Glomerular visceral epithelial cell (primary cell): Measurements from ENCODE around the gene SNX5.
A peak's percentile ranks its signal among the peaks of the same experiment; 100 is the strongest.

Experiments
- DNase-seq: peaks from one replicate; pipeline ENCODE4 v3.0.0-alpha.2; 2016; ENCODE audit errors: extremely low spot score

Gene SNX5

DNA sequence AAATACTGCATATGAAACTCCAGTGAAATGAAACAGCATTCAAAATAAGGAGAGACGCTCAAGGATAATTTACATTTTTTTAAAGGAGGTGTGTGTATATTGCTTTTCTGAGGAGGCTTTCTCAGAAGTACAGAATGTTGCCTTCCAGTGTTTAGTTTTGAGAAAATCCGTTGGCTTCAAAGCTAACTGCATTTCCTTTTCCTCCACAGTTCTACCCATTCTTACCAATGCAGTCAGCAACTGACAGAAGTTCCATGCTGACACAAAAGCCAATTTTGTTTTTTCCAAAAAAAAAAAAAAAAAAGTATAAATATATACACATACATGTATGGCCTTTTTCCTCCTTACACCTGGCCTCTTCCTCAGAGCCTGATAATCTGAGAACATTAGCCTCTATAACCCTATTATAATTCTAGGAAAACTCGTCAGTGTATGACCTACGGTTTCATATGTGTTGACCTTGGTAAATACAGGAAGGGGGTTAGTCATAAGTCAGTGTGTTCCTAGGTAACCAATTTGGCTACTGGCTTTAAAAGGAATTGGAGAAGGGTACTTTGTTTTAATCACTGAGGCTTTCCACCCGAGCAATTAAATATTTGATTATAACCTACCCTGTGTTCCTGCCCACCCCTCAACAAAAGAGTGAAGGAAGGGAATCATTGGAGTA is 24.4 kb upstream of the SNX5 start:
- no peak for DNase-seq

DNA sequence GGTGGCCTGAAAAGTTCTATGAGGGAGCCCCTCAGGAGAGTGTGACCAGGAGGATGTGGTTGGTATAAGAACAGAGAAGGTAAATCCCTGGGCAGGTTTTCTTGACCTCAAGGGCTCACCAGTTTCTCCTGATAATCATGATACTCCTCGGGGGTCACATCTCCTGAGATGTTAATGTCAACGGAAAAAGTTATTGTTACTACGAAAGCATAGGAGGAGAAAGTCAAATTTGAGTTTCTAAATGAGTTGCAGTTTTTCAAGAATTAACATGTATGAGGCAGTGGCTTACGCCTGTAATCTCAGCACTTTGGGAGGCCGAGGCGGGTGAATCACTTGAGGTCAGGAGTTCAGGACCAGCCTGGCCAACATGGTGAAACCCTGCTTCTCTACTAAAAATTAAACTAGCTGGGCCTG is 23.6 kb upstream of the SNX5 start:
- DNase-seq: no peak

DNA sequence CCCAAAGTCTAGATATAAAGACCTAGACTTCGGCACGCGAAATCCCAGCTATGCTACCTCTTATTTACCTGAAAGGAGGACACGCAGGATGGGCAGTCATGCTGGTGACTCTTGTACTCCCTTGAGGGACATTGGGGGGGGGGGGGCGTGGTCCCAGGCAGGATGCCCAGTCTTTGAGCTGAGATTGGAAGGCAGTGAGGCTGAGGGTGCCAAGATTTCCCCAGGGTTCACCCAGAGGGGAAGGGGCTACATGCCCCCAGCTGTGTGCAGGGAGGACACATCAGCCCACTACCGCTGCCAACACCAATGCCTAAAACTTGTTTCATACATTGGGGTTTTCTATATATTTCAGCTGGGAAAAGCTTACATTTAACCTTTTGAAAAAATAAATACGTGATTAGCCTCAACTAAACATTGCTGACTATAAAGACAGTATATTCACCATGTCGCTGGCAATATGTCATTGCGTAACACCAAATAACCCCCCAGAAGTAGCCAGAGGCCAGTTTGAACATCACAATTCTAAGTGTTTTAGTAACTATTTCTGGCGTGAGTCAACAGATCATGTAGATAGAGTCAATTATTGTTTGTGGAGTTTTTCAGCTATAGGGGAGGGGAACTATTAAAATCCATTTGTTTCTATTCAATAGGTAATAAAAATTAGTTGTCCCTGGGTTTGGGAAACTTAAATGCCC is 21.8 kb upstream of the SNX5 start:
- no peak for DNase-seq

DNA sequence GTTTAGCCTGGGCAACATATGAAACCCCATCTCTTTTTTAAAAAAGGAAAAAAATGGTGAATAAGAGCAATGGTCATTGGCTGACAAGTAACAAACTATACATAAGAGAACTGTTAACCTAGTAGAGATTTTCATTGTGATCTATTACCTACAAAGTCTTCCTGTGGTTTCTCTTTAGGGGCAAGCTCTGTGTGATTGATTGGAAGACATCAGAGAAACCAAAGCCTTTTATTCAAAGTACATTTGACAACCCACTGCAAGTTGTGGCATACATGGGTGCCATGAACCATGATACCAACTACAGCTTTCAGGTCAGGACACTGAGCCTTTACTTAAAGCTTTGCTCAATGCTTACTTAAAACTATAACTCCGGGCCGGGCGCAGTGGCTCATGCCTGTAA is 19.4 kb upstream of the SNX5 start:
- DNase-seq: no peak

DNA sequence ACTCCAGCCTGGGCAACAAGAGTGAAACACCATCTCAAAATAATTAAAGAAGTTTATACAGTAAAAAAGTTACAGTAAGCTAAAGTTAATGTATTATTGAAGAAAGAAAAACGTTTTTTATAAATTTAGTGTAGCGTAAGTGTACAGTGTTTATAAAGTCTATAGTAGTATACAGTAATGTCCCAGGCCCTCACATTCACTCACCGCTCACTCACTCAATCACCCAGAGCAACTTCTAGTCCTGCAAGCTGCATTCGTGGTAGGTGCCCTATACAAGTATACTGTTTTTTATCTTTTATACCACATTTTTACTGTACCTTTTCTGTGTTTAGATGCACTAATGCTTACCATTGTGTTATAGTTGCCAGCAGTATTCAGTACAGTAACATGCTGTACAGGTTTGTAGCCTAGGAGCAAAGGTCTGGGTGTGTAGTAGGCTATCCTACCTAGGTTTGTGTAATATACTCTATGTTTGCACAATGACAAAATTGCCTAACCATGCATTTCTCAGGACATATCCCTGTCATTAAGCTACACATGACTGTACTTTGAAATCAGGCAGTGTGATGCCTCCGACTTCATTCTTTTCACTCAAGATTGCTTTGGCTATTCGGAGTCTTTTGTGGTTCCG is 16.9 kb upstream of the SNX5 start:
- no peak for DNase-seq

DNA sequence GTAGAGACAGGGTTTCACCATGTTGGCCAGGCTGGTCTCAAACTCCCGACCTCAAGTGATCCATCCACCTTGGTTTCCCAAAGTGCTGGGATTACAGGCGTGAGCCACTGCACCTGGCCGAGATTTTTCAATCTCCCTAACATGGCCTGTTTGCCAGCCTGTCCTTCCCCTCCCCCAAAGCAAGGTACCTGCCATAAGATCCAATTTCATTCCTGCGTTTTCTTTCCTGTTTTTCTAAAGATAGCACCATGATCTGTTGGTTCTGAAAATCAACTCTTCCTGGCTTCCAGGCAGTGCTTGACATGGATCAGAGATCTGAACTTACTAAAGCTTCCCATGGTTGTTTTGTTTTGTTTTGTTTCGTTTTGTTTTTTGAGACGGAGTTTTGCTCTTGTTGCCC is 7.7 kb upstream of the SNX5 start:
- no peak for DNase-seq

DNA sequence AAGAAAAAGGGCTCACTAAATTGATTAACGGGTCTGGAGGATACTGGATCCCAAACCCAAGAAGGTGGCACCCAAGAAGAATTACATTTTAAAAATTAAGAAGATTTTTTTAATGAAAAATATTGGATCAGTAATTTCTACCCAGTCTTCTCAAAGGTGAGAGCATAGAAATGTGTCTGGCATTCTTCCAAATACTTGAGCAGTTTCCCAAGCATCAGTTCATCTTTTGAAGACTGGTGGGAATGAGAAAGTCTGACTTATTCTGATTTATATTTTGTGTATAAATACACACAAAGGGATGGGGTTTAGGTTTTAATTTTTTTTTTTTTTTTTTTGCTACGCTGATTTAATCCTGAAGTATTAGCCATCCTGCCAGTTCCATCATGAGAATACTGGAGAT is 3.5 kb upstream of the SNX5 start:
- peak; percentile 39 for DNase-seq

DNA sequence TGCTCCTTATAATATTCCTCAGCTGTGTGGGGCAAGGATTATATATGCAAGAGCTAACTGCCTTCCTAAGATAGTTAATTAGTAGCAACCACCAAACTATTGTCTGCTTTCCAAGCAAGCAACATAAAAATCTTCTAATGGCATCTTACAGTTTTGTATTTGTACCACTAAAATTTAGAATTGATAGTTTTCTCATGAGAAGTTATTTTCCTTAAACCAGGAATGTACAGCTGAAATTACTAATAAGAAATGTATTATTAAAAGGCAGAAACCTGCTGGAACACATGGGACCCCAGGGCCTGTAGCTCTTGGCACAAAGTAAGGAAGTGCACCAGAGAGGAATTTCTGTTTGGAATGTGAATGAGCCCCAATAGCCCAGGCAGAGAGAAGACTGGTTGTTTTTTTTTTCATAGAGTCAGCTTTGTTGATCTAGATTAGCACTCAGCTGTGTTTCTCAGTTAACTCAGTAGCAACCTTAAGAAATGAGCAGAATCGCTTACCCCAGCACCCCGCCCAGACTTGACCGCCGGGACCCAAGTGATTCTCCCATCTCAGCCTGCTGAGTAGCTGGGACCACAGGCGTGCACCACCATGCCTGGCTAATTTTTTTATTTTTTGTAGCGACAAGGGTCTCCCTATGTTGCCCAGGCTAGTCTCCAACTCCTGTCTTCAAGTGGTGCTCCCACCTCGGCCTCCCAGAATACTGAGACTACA is 2.9 kb upstream of the SNX5 start:
- DNase-seq: peak; percentile 56

DNA sequence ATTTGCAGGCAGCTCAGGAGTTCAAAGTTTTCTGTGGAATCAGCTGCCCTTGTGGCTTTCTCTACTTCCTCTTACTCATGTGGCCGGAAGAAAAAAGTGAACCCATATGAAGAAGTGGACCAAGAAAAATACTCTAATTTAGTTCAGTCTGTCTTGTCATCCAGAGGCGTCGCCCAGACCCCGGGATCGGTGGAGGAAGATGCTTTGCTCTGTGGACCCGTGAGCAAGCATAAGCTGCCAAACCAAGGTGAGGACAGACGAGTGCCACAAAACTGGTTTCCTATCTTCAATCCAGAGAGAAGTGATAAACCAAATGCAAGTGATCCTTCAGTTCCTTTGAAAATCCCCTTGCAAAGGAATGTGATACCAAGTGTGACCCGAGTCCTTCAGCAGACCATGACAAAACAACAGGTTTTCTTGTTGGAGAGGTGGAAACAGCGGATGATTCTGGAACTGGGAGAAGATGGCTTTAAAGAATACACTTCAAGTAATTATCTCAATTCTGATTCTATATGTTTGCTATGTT is 1.4 kb upstream of the SNX5 start:
- peak; percentile 74 for DNase-seq

DNA sequence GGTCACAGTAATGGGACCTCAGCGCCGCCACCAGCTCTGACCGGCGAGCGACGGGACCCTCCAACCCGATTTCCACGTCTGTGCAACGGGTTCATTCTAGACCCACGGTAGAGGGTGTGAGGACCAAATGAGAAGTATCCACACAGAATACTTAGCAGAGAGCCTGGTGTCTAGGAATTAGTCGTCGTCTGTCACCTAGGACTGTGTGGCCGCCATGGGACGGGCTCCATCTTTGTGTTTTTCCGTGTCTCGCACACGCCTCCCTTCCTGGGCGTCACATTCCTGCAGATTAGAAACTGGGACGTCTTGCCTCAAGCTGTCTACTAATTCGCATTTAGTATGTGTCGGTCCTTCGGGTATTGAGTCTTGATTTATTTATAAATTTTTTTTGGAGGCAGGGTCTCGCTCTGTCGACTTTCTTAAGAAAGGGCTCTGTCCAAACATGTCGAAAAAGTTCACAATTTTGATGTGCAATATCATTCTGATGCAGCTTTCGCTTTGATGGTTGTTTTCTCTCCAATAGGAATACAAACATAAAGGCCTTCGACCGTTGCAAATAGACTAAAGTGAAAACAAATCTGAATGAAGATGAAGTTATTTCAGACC is 787 bp upstream of the SNX5 start:
- peak; percentile 52 for DNase-seq

DNA sequence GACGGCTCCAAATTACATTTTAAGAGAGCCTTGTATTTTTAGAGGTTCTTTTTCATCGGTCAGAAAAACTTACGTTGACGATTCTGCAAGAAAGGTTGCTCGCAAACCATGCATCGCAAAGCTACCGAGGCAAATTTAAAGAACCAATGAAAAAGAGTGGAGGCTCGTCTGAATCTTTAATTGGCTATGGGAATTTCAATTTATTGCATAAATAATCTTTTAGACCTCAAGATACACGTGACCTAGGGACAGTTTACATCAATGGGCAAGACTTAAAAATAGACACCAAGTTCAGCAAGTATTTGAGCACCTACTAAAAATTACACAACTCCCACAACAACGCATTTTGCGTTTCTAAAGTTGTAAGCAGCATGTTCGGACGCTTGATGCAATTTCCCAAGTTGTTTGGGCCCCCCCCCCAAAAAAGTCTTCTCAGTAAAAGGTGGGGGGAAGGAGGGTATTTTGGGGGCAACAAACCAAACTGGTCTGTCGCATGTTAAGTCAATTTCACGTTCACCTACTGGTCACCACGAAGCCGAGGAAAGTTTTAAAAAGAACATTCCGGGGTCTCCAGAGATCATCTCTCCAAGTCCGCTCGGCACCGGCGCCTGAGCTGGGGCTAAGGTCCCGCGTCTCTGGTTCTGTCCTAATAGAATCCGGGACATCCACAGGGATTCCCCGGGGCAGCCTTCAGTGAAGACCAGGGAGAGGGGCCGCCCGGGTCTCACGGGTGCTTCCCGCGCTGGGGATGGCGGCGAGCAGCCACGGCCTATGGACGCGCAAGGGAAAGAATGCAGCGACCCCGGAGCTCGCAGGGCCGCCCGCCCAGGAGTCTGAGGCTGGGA is 851 bp downstream of the SNX5 start:
- DNase-seq: peak; percentile 20

DNA sequence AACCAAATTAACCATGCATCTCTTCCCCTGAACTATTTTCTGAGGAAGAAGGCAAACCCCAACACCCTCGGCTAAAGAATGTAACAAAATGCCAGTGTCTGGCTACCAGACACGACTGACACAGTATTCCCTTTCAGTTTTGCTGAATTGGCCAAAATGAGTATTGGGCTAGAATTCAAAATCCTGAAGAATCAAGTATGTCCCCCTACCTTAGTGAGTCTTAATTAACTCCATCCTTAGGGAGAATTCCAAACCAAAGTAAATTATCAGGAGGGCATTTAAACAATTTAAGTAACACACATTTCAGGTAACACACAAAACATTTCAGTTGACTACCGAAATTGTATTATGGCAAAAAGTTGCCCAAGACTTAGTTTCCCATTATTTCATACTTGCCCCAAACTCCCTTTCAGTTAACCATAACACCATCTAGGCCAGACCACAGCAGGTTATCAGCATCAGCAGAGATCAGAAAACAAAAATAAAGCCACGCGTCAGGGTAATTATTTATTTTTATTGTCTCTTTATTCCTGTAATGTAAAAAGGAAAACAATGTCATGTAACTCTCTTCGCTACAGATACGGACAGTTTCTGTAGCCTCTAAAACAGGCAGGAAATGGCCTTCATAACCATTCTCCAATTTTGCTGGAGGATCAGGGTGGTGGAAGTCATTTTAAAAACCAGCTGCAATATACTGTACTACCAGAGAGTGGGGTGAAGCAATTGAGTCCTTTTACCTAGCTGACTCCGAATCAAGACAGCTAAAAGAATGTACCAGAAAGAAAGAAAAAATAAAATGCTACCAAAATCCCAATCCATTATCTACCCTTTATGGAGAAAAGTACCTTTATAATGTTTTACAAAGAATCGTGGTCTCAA is 1.9 kb downstream of the SNX5 start:
- DNase-seq: peak; percentile 48

DNA sequence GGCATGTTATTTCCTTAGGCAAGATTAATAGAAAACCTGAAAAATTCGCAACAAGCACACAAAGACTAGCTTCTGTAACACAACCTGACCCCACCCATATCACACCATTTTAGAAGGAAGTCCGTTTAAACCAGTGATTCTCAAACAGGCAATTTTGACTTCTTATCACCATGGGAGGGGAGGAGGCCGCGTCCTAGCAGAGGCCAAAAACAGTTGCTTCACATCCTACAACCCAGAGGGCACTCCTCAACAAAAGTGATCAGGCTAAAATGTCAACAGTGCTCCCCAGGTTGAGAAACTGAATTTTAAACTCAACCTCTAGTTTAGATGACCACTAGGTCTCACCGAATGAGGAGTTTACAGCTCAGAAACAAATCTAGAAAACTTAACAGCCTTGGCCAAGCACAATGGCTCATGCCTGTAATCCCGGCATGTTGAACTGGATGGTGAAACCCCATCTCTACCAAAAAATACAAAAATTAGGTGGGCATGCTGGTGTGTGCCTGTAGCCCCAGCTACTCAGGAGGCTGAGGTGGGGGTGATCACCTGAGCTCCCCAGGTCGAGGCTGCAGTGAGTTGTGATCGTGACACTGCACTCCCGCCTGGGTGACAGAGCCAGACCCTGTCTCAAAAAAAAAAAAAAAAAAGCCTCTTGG is 3.4 kb downstream of the SNX5 start:
- DNase-seq: no peak

DNA sequence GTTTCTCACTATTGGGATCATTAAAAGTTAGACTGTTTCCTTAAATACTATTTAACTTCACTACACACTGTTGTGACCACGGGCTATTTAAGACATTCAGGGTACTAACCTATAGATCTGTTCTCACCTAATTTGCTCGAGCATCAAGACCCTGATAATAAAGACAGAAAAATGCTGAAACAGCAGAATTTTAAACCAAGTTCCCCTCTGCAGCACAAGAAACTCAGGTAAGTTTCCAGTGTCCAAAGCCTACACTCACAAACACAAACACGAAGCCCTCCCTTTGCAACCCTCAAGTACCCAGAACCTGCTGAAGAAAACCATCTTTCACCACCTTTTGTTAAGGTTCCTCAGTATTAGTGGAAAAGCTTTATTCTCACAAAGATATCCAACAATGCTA is 4.0 kb downstream of the SNX5 start:
- no peak for DNase-seq

DNA sequence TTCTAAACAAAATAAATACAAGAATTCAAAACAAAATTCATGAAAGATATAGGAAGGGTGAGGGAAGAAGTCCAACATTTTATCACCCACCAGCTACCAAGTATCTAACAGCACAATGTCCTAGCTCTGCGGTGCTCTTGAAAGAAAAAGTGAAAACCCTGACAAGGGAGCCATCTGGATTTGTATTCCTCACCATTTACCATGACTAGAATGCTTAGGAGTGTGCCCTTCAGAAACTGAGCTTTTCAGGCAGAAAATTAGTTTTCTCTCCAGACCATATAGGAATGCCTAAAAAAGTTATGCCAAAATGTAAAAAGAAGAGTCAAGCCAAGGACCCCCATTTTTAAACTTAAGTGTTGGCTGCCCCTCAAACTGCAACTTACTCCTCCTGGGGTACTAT is 4.5 kb downstream of the SNX5 start:
- no peak for DNase-seq

DNA sequence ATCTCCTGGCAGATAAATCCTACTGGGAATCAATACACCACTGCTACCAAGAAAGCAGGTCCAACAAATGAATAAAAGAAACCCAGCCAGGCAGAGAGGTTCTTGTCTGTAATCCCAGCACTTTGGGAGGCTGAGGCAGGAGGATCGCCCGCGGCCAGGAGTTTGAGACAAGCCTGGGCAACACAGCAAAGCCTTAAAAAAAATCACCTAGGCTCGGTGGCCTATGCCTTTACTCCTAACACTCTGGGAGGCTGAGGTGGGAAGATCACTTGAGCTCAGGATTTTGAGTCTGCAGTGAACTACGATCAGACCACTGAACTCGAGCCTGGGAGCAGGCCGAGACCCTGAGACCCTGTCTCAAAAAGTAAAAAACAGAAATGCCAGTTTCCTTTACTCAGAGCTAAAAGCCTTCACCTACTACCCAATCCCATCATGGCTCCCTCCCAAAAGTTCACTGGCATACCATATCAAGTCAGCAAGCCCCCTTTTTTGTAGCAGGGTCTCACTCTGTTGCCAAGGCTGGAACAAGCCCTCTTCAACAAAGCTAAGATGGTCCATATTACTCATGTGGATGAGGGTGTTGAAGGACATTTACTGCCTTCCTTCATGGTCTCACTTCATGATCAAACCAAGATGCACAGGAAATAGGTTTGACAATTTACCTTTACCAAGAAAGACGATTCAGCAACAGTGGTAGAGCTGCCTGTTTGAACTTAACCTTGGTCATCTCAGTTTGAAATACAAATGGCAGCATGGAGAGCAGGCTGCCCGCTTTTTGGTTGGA is 5.3 kb downstream of the SNX5 start:
- DNase-seq: no peak

DNA sequence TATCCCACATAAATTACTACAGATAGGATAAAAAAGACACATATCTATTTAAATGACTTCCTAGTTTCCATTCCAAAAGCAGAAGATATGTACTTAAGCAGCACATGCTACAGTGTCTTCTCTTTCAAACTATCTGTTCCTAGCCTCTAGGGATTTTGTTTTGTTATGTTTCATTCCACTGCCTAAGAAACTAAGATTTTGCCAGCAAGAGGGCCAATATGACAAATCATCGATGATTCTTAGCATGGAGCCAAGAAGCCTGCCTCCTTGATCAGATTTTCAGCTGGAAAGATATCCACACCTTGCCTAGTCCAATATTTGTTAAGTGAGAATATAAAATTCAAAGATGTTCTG is 7.0 kb downstream of the SNX5 start:
- DNase-seq: no peak

DNA sequence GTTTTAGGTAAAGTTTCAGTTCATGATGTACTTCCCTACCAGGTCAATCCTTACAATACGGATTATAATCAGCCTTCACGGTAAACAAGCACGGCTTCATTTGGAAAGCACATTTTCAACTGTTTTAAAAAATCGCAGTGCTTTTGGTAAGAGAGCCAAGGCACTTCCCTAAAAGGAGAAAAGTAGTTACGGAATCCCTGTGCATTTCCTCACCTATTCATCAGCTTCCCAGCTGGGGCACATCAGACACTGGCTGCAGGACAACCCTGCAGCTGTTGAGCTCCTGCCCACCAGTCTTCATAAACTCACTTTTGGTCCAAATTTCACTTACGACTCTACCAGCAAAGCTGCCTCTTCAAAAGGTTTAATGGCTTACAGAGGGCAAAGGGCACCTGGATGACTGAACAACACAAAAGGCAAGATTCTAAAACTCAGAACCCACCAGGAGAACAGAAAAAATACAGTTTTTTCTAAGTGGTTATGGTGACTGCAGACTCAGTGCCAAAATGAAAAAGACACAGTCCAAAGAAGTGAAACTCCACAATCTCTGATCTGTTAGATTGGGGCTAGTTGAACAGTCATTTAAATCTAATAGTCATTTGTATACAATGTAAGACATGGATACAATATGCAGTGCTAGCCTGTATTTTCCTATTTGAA is 7.5 kb downstream of the SNX5 start:
- no peak for DNase-seq
